HUES6 (cell line): Measurements from ENCODE around the gene FOXQ1.
"Not testable (repeated sequence)": the region's sequence is repeated elsewhere in the genome, so short reads cannot be mapped to it uniquely, and the experiment has no call there.

Experiments
- H3K27ac ChIP-seq: 2 replicates; pipeline ENCODE4 v1.7.0; 2013; ENCODE audit warnings: low read depth, mild to moderate bottlenecking, low read length, inconsistent platforms
- H3K27me3 ChIP-seq: 2 replicates; pipeline ENCODE4 v1.6.1; 2013; ENCODE audit warnings: low read length; ENCODE audit not compliant: control insufficient read depth, insufficient read depth
- H3K36me3 ChIP-seq: 2 replicates; pipeline ENCODE4 v1.6.1; 2013; ENCODE audit warnings: low read length; ENCODE audit not compliant: control insufficient read depth, insufficient read depth
- H3K4me1 ChIP-seq: 2 replicates; pipeline ENCODE4 v1.6.1; 2013; ENCODE audit warnings: low read length; ENCODE audit not compliant: control insufficient read depth, insufficient read depth
- H3K4me3 ChIP-seq: 2 replicates; pipeline ENCODE4 v1.5.1; 2013; ENCODE audit warnings: low read depth, low read length
- H3K9ac ChIP-seq: one replicate; pipeline ENCODE4 v1.6.1; 2013; ENCODE audit warnings: mild to moderate bottlenecking, low read length
- H3K9me3 ChIP-seq: 2 replicates; pipeline ENCODE4 v1.6.1; 2013; ENCODE audit warnings: low read depth, low read length; ENCODE audit not compliant: control insufficient read depth, insufficient read depth

The FOXQ1 gene

DNA sequence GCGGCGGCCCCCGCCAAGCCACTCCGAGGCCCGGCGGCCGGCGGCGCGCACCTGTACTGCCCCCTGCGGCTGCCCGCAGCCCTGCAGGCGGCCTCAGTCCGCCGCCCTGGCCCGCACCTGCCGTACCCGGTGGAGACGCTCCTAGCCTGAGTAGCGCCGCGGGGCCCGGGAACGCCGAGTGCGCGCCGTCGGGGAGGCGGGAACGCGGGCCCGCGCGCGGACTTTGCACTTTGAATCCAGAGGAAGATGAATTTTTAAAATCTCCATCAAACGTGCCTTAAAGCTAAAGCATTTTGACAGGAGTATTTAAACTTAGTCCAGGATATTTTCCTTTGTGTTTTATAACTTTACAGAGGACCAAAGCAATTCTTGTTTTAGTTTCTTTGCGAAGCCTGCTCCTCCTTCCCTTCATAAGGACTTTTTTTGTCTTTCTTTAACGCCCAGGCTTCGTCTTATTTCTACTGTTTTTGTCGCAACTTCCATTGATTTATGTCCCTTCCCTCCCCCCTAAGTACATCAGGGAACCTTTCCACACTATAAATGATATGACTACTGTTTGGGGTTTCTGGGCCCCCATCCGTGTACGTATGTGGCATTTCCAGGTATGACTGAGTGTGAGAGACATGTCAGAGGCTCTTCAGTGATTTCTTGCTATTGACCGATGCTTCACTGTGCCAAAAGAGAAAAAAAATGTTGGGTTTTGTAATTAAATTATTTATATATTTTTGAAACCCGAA, 2.0 kb downstream of the FOXQ1 start:
- Histone ChIP-seq H3K9ac (no peak overlapping the region), H3K4me1 (peaks cover 9% of the 10 kb centered on the region; the same call in 1 of the 2 replicates), H3K27me3 (peaks cover 84% of the 10 kb centered on the region), H3K36me3 (no peaks in the 10 kb centered on the region), H3K27ac (no peak overlapping the region), H3K9me3 (peaks cover 5% of the 10 kb centered on the region; the same call in 1 of the 2 replicates), H3K4me3 (peak overlapping the region; percentile 35; the same call in 1 of the 2 replicates)

DNA sequence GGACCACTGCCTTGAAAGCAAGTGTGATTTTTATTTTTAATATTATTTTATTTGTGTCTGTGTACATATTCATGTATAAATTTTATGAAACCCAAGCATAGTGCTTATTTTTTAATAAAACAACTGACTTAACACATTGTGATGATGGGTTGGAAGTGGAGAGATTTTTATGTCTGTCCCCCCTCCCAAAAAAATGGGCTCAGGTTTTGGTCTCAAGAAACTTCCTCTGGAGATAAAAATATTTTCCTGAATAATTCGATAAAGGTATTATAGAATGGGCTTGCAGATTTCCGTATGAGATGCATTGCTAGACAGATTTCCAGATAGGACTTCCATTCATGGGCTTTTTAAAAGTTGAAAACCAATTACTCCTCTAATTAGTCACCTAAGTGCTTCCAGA, 2.7 kb downstream of the FOXQ1 start:
- H3K4me3 ChIP-seq: no peak overlapping the region

DNA sequence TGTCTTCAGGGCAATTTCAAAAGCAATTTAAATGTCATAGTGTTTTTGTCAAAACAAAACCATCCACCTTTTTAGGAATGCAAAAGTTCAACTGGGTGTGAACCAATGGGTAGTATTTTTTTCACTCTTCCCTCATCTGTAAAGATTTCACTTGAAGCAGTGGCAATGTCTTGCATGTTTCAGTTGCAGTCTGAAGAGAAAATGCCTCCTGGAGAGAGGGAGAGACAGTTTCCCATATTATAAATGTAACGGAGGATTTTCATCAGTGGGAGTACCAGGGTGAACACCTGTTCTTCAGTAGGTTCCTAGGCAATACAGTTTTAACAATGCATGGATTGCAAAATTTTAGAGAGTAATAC, 3.3 kb downstream of the FOXQ1 start:
- Histone ChIP-seq H3K4me1 (peaks cover 9% of the 10 kb centered on the region; the same call in 1 of the 2 replicates), H3K27ac (no peak overlapping the region), H3K36me3 (no peaks in the 10 kb centered on the region), H3K27me3 (peaks cover 72% of the 10 kb centered on the region), H3K9ac (no peak overlapping the region), H3K4me3 (no peak overlapping the region), H3K9me3 (peaks cover 5% of the 10 kb centered on the region; the same call in 1 of the 2 replicates)

More for the DNA sequence above, 2.7 kb downstream of the FOXQ1 start:
- Histone ChIP-seq H3K9me3 (peaks cover 5% of the 10 kb centered on the region; the same call in 1 of the 2 replicates), H3K36me3 (no peaks in the 10 kb centered on the region), H3K4me1 (peaks cover 9% of the 10 kb centered on the region; the same call in 1 of the 2 replicates), H3K9ac (no peak overlapping the region), H3K27me3 (peaks cover 78% of the 10 kb centered on the region), H3K27ac (no peak overlapping the region)

DNA sequence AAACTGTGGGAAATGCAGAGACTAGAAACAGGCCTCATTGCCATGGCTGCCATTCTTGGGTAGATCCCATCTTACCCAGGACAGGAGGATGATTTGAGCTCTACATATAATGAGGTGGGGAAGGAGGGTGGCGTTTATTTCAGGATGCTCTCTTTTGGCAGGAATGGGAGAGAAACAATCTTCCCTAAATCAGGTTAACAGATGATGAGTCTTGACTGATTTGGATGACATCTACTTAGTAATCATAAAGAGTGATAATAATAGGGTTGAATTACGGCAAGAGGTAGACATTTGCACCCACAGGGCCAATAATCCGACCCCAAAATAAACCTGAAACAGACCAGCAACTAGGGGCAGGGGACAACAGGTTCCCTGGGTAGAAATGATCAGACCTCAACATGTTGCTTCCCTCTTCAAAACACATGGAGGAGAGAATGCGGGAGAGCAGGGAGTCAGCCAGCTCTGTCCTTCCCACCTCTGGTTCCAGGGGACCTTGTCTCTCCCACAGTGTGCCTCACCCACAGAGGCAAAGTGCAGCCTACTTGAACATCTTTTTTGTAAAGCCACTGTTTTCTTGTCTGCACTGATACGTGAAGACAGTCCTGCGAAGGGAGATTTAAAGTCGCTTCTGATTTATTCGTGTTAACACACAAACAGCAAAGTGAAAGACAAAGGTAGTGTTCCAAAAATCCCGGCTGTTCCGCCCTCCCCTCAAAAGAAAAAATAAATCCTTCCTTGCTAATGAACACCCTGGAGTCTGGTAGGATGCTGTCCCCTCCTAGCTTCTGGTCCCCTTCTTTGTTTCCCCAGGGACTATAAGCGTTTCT, 3.9 kb downstream of the FOXQ1 start:
- H3K27me3 ChIP-seq: peaks cover 66% of the 10 kb centered on the region
- no peak overlapping the region for H3K9ac ChIP-seq
- H3K27ac ChIP-seq: no peak overlapping the region
- H3K4me3 ChIP-seq: no peak overlapping the region
- H3K9me3 ChIP-seq: peaks cover 5% of the 10 kb centered on the region; the same call in 1 of the 2 replicates
- H3K4me1 ChIP-seq: peaks cover 9% of the 10 kb centered on the region; the same call in 1 of the 2 replicates
- H3K36me3 ChIP-seq: no peaks in the 10 kb centered on the region

DNA sequence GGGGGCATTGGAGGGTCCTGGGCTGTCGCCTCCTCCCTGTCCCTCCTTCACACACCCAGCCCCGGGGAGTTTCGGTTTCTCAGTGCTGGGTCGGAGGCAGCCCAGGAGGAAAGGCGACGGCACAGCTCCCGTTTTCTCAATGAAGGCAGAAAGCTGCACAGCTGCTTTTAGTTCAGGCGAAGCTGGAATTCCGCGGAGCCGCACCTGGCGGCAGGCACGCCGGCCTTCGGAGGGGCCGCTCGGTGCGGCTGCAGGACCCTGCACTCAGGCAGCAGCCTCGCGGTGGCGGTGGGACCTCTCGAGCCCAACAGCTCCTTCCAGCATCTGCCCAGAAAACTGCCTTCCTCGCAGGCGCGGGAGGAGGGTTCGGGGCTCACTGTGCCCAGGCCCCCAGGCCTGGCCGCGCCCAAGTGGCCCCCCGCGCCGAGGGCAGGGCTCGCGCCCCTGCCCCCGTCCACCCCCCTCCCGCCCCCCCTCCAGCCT, 4.6 kb downstream of the FOXQ1 start:
- Histone ChIP-seq H3K4me3 (peak overlapping the region; percentile 34; the same call in 1 of the 2 replicates), H3K27ac (no peak overlapping the region)

DNA sequence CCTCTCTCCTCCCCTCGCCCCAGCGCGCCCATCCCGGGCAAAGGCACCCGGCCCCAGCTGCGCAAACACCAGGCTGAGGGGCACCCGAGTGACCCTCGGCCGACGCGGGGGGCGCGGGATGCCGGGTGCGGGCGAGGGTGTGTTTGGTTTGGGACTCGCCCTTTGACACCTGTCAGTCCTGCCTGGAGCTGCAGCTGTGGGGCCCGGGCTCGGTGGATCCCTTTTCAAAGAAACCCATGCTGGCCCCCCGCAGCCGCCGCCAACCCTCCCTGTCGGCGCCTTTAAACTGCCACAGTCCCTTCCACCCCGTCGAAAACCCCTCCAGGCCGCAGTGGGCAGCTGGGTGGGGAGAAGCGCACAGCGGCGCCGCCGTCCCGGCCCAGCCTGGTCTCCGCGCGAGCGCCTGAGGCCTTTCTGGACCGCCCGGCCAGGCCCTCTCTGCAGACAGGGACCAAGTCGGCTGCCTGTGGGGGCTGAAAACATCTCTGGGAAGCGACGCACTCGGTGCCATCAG, 5.5 kb downstream of the FOXQ1 start:
- peaks cover 5% of the 10 kb centered on the region; the same call in 1 of the 2 replicates for H3K9me3 ChIP-seq
- 0 out of 2 replicates have a peak, but pooled peaks cover 4% of the 10 kb centered on the region for H3K4me1 ChIP-seq
- peaks cover 50% of the 10 kb centered on the region for H3K27me3 ChIP-seq
- H3K36me3 ChIP-seq: no peaks in the 10 kb centered on the region
- H3K4me3 ChIP-seq: no peak overlapping the region
- H3K27ac ChIP-seq: no peak overlapping the region
- no peak overlapping the region for H3K9ac ChIP-seq

More for the DNA sequence above, 4.6 kb downstream of the FOXQ1 start:
- Histone ChIP-seq H3K9ac (no peak overlapping the region), H3K9me3 (peaks cover 5% of the 10 kb centered on the region; the same call in 1 of the 2 replicates), H3K36me3 (no peaks in the 10 kb centered on the region), H3K27me3 (peaks cover 59% of the 10 kb centered on the region), H3K4me1 (0 out of 2 replicates have a peak, but pooled peaks cover 4% of the 10 kb centered on the region)

DNA sequence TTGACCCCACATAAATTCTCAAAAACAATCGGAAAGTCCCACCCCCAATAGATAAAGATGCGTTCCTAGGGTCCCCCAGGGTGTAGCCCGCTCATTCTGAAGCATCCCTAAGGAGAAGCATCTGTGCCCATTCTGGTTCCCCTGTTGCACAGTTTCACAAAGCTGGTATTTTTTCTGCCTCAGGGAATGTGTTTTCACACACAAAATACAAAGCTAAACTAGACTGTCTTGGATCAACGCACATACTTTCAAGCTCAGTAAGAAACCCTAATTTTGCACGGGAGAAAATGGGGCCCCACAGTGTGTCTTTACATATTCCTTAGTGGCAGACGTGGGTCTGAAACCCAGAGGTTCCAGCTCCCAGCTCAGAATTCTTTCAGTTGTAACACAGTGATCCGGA, 6.1 kb downstream of the FOXQ1 start:
- peaks cover 43% of the 10 kb centered on the region for H3K27me3 ChIP-seq
- H3K4me1 ChIP-seq: 0 out of 2 replicates have a peak, but pooled peaks cover 4% of the 10 kb centered on the region
- no peaks in the 10 kb centered on the region for H3K36me3 ChIP-seq
- no peak overlapping the region for H3K9ac ChIP-seq
- H3K27ac ChIP-seq: no peak overlapping the region
- peaks cover 5% of the 10 kb centered on the region; the same call in 1 of the 2 replicates for H3K9me3 ChIP-seq
- H3K4me3 ChIP-seq: no peak overlapping the region

DNA sequence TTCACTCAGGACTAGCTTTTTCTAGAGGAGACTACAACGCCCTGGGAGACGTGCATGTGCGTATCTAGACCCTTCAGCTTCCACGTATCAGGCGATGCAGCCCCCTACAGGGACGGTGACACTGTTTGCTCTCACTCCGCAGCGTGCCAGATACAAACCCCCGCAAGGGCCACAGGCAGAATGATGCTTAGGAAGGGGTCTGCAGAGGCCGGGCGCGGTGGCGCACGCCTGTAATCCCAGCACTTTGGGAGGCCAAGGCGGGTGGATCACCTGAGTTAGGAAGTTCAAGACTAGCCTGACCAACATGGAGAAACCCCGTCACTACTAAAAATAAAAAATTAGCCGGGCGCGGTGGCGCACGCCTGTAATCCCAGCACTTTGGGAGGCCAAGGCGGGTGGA, 6.7 kb downstream of the FOXQ1 start:
- peaks cover 41% of the 10 kb centered on the region for H3K27me3 ChIP-seq
- H3K4me3 ChIP-seq, H3K36me3 ChIP-seq, H3K4me1 ChIP-seq, H3K27ac ChIP-seq, H3K9ac ChIP-seq, H3K9me3 ChIP-seq: not testable (repeated sequence)

DNA sequence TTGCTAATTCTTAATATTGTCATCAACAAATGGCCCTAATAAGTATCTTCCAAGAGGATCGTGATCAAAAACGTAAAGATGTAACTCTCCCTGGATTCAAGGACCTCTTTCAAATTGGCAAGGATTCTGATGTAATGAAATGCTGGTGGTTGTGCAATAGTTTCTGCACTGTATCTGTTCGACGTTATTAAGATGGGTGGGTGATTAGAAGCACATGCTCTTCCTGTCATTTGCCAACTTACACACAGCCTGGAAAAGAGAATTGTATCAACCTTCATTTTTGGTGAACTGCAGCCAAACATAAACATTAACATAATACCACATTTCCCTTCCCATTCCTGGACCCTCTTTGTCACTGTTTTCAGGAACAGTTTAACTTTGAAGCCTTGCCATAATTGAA, 9.8 kb downstream of the FOXQ1 start:
- no peak overlapping the region for H3K27ac ChIP-seq
- H3K27me3 ChIP-seq: peaks cover 16% of the 10 kb centered on the region
- no peaks in the 10 kb centered on the region for H3K4me1 ChIP-seq
- peaks cover 5% of the 10 kb centered on the region; the same call in 1 of the 2 replicates for H3K9me3 ChIP-seq
- no peak overlapping the region for H3K9ac ChIP-seq
- H3K4me3 ChIP-seq: no peak overlapping the region
- no peaks in the 10 kb centered on the region for H3K36me3 ChIP-seq

DNA sequence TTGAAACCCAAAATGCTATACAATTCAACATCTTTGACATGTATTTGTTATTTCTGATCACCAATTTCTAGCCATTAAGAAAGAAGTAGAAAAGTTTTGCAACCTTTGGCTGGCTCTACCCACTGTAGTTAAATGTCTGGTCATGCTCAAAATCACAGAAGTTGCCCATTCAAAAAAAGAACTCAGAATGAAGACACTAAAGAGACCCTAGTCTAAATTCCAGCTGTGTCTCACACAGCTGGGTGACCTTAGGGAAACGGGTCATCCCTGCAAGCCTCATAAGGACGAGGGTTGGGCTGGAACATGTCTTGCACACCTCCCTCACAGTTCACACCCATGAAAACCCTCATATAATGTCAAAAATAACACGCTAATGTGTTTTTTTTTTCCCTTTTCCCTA, 10.3 kb downstream of the FOXQ1 start:
- no peaks in the 10 kb centered on the region for H3K4me1 ChIP-seq
- peaks cover 5% of the 10 kb centered on the region; the same call in 1 of the 2 replicates for H3K9me3 ChIP-seq
- no peak overlapping the region for H3K4me3 ChIP-seq
- no peak overlapping the region for H3K9ac ChIP-seq
- H3K27ac ChIP-seq: no peak overlapping the region
- H3K36me3 ChIP-seq: no peaks in the 10 kb centered on the region
- H3K27me3 ChIP-seq: peaks cover 16% of the 10 kb centered on the region
